Keratinocyte (primary cell): Measurements from ENCODE around the gene EGFR.

Experiments
- CTCF ChIP-seq, 3 experiments: IDR thresholded peaks in 1 of 3; conservative IDR thresholded peaks in 1 of 3; optimal IDR thresholded peaks in 1 of 3; 2 replicates in 2 of 3; 3 replicates in 1 of 3; pipeline versions ENCODE3 to v1.5.1; 2011; ENCODE audit warnings: low read length in 3 of 3, mild to moderate bottlenecking in 3 of 3, moderate library complexity in 2 of 3, control low read depth in 1 of 3, inconsistent platforms in 1 of 3; ENCODE audit not compliant: insufficient read depth in 2 of 3; ENCODE audit errors: extremely low read depth in 1 of 3
- EZH2 ChIP-seq: IDR thresholded peaks from one replicate; pipeline ENCODE4 v1.6.1; 2012; ENCODE audit warnings: inconsistent platforms, mild to moderate bottlenecking, low read length, moderate library complexity

GRCh38 chr7:55223023-55223422 lies 204.2 kb downstream of the EGFR start:
- TF ChIP-seq CTCF (optimal IDR thresholded peaks at IDR 0.05 in 1 of 3, IDR thresholded peaks at IDR 0.05 in 1 of 3, conservative IDR thresholded peaks at IDR 0.05 in 1 of 3; ENCODE audit: extremely low read depth in 1 of 3, insufficient read depth in 2 of 3, low read length in 3 of 3) (no peak), EZH2 (no peak)
